Left forelimb (tissue), 1 donor: ENCODE data around the gene THEMIS2.
"Not testable (repeated sequence)": the region's sequence is repeated elsewhere in the genome, so short reads cannot be mapped to it uniquely, and the experiment has no call there.

Experiments used
- DNase-seq: peaks from one replicate; pipeline ENCODE4 v3.0.0-alpha.2; 2018; ENCODE audit warnings: low spot score

The THEMIS2 gene

DNA sequence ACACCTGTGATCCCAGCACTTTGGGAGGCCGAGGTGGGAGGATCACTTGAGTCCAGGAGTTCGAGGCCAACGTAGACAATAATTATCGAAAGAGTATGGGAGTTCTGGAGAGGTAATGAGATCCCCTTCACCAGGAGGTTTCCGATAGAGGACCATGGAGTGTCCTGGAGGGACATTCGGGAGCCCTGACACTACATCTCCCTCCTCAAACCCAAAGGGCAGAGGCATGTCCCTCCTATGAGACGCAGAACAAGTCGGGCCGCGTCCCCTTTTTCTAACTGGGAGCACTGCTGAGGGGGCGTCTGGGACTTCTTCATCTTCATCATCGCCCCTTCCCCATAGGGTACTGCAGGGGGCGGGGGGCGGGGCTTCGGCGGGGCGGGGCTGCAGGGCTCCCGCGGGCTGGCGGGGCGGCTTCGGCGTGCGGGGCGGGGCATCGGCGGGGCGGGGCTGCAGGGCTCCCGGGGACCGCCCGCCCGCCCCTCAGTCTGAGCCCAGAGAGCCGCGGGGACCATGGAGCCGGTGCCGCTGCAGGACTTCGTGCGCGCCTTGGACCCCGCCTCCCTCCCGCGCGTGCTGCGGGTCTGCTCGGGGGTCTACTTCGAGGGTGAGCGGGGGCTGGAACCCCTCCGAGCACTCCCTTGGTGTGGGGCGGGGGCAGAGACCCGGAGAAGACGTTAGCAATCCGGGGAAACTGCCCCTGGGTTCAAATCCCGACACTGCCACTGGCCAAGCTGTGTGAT is at the start of gene THEMIS2:
THEMIS2 (plus strand) TSS at position 486 of the 743 bp plus-strand sequence; CDS start at position 514, 28 bp downstream.
- DNase-seq = no peak

DNA sequence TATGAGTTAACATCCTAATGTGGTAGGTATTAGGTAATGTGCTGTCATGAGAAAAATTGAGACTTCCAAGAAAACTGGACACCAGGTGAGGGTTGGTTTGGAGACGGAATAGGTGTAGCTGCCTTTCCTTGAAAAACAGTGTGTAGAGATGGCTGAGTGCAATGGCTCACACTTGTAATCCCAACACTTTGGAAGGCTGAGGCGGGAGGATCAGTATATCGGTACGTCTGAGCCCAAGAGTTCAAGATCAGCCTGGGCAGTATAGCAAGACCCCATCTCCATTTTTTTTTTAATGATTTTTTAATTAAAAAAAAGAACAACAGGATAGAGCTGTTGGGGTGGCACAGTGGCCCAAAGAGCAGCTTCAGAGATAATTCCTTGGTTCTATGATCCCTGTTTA is 48.6 kb upstream of the THEMIS2 start:
- no peak for DNase-seq

DNA sequence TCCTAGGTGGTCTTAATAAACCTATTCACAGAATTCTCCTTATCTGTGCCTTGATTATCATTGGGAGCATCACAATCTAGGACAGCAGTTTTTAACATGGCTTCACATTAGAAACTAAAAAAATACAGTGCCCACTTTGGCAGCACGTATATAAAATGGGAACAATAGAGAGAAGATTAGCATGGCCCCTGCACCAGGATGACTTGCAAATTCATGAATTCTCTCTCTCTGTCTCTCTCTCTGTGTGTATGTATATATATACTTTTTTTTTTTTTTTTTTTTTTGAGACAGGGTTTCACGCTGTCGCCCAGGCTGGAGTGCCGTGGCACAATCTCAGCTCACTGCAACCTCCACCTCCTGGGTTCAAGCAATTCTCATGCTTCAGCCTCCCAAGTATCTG is 47.9 kb upstream of the THEMIS2 start:
- no peak for DNase-seq

DNA sequence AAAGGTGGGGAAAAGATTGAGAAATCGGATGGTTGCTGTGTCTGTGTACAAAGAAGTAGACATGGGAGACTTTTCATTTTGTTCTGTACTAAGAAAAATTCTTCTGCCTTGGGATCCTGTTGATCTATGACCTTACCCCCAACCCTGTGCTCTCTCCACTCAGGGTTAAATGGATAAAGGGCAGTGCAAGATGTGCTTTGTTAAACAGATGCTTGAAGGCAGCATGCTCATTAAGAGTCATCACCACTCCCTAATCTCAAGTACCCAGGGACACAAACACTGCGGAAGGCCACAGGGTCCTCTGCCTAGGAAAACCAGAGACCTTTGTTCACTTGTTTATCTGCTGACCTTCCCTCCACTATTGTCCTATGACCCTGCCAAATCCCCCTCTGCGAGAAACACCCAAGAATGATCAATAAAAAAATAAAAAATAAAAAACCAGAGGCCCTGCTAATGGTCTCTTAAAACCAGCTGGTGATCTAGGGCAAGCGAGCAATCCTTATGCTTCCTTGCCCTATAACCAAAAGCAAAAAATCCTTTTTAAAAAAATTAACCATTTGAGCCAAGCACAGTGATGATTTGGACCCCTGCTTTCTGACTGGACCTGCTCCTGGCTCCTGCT is 42.9 kb upstream of the THEMIS2 start:
- DNase-seq = not testable (repeated sequence)

DNA sequence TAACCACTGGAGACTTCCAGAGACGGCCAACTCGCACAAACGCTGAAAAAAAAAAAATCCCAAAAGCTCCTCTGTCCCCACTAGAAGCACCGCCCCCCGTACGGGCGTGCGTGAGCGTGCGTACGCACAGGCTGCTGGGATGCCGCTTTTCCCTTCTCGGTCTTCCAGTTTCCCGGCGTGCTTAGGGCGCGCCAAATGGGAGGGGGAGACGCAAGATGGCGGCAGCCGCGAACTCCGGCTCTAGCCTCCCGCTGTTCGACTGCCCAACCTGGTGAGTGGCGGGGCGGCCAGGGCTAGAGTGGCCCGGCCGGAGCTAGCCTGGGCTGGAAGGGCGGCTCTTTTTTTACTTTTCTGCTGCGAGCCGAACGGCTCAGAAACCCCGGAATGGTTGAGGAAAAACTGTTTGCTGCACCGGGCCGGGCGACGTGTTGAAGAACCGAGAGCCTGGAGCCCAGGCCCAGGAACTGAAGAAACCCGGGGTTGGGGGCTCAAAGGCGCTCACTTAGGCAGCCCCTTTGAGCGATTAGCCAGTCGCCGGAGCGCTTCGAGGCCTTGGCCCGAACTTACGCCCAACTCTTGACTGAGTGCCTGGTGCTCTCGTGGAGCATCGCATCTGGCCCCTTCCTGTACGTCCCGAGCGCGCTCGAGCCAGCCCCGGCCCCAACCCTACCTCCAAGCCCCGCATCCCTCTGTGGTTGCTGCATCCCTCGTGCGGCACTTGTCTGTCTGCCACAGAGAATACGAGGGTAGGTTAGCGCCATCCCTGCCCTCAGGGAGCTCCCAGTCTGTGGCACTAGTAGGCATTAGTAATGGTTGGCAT is 41.5 kb upstream of the THEMIS2 start, which contains the start of gene PPP1R8:
PPP1R8 (plus strand) TSS at position 162 of the 820 bp plus-strand sequence; CDS start at position 216, 54 bp downstream.
- DNase-seq = peak; percentile 93

DNA sequence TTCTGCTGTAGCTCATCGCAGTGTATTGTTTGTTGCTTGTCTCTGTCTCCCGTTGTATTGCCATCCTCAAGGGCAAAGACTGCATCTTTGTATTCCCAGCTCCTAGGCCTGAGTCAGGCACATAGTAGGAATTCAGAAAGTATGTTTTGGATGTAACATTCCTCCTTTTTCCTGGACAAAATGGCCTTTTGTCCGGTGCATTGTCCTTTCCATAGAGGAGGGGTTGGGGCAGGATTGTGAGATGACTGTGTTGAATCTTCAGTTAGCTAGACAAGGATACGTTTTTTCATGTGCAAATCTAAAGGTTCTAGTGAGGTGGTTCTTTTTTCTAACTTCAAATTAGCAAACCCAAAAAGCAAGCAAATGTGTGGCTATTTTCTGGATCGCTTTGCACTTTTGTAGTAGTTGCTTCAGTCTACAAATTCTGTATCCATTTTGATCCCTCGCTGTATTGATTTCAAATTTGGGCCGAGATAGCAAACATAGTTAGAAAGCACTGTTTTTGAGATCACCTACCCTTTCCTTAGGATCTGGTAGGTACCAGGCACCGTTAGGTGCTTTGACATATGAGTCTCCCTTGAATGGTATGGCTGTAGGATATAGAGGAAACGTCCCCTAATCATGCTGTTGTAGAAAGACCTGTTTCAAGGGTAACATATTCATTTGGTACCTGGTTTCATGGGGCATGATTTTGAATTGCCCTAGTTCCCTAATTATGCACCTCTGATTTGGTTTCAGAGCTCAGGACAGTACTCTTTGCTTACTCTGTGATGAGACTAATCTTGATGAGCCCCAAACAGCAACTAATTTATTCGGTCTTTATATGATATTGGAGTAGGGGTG is 40.6 kb upstream of the THEMIS2 start:
- DNase-seq = no peak

DNA sequence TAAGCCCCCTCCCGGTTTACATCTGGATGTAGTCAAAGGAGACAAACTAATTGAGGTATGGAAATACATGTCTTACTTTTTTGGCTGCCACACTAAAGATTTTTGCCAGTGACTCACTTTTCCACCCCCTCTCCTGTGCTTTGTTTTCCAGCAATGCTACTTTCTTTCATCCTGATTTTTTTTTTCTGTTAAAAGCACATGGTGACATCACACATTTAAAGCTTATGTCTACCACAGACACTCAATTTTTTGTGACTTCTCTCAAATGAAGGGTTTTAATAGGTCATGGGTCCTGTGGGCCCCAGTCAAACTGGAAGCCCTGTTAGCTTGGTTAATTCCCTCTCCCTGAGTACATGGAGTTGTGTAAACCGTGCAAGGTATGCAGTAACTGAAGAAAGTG is 39.6 kb upstream of the THEMIS2 start:
- DNase-seq = no peak

DNA sequence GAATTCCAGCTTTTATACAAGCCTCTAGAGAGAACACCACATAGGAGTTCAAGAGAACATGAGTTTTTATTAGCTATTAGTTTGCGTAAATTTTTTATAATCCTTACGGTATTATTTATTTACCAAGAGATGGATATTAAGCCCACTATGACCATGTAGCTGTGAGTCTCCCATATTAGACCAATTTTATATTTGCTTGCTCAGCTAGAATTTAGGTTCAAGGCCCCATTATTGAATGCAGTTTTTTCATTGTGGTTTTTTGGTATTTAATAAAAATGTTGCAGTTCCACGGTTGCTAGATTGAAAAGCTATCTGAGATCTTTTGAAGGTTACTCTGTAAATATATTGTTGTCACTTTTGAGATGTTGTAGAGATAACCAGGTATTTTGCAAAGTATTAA is 38.9 kb upstream of the THEMIS2 start:
- no peak for DNase-seq

DNA sequence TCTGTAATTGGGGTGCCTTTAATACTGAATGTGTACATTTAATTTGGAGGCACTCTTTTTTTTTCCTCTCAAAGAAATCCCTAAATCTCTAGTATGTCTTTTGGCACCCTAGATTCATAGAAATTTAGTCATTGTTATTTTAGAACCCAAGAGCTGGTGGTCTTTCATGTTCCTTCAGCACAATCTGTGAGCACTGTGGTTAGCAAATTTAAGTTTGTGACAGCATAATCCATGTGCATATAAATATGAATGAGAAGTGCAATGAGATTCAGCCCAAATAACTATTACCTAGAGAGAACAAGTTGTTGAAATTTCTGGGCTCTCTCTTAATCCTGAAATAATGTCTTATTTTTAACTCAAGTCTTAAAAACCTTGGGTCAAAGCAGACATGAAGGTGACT is 37.3 kb upstream of the THEMIS2 start:
- no peak for DNase-seq

DNA sequence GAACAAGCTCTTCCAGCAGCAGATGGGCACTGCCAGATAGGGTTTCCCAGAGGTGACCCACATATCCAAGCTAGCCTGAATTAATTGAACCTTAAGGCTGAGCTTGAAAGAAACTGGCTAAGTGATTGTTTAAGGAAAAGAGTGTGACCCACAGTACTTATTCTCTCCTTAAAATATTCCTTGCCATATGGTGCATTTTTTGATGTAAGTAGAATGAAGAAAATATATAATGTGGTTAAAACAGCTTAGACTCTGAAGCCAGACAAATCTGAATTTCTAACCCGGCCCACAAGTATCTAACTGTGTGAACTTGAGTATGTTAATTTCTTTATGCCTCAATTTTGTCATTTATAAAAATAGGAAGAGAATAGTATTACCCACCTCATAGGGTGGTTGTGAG is 36.8 kb upstream of the THEMIS2 start:
- DNase-seq = no peak

DNA sequence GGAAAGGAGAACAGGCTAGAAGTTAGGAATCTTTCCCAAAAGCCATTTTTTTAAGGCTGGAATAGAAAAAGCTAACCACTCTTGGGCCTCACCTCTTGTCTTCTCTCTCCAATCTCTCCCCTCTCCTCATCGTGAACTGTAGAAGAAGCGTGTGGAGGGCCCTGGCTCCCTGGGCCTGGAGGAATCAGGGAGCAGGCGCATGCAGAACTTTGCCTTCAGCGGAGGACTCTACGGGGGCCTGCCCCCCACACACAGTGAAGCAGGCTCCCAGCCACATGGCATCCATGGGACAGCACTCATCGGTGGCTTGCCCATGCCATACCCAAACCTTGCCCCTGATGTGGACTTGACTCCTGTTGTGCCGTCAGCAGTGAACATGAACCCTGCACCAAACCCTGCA is 22.4 kb upstream of the THEMIS2 start:
- no peak for DNase-seq

DNA sequence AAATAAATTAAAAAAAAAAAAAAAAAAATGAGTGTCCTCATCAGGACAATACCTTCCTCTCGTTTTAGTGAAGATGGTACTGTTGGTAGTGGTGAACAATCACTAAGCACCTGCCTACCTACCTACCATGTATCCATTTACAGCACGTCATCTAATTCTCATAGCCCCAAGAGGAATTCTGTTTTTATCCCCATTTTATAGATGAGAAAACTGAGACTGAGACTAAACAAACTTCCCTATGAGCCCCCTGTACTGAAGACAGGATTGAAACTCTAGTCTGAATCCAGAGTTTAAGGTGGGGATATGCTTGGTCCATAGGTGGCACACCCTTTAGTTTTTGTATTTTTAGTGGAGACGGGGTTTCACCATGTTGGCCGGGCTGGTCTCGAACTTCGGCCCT is 17.3 kb upstream of the THEMIS2 start:
- no peak for DNase-seq

DNA sequence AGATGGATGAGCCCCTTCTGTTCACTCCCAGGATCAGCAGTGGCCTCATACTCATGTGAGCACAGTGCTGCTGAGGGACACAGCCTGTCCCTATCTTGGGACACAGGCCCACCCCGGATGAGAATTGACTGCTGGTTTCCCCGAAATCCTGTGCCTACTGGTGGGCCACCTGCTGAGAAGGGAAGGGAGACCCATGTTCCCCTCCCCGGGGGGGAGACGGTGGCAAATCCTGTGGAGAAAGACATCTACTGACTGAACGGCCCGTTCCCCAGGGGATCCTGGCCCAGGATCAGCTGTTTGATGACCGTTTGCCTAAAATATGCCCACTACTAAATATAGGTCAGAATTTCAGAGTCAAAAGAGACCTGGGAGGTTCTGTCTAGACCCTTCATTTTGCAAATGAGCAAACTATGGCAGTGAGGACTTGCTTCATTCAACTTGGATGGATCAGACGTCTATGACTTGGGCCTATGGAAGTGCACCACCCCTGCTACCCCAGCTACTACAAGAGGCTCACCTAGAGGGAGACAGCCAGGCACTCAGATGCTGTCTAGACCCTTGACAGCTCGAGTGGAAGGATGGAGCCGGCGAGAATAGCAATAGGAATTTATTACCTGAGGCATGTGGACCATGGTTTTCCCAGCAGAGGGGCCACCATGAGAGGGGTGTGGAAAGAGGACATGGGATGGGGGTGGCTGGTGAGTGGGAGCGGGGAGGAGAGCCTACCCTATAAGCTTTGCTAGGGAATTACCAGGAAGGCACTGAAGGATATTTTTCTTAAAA is 15.6 kb upstream of the THEMIS2 start:
- DNase-seq = no peak

DNA sequence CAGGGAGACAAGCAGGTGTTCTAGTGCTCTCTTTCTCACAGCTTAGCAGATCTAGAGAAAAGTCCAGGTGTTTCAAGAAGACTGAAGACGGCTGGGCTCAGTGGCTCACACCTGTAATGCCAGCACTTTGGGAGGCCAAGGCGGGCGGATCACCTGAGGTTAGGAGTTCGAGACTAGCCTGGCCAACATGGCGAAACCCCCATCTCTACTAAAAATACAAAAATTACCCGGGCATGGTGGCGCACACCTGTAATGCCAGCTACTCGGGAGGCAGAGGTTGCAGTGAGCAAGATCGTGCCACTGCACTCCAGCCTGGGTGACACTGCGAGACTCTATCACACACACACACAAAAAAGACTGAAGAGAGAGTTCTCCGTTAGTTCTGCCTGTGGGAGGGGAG is 14.8 kb upstream of the THEMIS2 start:
- DNase-seq = not testable (repeated sequence)

DNA sequence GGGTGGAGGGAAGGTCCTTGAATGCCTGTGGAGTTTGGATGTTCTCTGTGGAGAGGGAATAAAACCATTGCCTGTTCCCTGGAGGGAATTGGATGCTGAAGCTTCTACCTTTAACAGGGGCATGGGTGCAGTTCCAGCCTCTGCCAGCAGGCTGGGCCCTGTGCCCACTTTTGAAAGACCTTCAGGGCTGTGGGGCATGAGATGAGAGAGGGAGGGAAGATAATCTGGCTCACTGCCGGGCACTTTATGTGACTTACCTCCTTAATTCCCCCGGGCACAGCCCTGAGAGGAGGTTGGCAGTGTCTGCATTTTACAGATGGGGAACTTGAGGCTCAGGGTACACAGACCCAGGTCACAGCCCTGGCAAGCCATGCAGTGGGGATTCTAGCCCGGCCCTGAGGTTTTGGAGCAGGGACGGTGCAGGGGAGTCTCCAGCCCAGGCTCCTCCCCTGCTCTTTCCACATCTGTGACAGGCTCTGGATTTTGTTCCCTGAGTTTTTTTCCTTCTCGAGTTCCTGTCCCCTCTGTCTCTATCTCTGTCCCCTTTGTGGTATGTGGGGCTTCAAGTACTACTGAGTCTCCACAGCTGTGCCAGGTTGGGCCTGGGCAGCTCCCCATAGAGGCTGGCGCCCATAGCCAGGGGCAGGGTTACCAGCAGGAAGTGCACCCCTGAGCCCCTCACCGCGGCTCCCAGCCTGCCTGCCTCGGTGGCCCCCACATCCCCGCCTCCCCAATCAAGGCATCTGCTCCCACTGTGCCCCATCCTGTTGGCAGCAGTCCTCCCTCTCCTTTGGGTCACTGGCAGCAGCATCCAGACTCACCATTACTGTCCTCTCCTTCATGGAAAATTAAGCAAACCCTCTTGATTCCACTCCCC is 14.0 kb upstream of the THEMIS2 start:
- DNase-seq = no peak

DNA sequence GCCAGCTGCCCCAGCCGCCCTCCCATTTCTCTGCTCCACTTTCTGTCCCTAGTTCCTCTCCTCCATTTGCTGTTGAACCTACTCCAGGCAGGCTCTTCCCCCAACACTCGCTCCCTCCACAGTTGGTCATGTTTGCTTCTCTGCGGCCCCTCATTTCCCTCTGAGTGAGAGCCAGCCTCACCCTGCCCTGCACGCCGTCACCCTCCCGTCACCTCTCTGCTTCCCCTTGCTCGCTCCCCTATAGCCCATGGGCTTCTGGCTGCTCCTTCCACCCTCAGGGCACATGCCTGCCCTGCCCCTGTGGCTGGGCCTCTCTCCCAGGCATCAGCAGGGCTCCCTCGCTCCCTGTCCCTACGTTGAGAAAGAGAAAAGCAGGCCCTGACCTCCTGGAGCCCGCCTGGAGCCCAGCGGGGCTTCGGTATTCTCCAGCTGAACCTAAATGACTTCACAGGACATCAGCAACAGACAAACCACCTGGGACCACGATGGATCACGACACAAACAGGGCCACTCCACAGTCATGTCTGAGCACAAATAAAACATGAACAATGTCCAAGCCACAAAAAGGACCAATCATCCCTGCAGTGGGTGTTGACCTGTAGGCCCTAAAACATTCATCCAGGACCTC is 13.3 kb upstream of the THEMIS2 start:
- no peak for DNase-seq

DNA sequence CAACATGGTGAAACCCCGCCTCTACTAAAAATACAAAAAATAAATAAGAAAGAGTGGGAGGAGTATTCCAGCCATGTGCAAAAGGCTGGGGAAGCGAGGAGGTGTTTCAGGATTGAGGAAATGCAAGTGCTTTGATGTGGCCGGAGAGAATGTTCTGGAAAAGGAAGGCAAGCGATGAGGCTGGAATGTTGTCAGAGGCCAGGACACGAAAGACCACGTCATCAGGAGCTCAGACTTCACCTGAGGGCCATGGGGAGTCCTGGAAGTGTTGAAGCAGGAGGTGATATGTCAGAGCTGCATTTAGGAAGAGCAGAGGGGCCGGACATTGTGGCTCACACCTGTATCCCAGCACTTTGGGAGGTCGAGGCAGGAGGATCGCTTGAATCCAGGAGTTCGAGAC is 10.9 kb upstream of the THEMIS2 start:
- DNase-seq = no peak

DNA sequence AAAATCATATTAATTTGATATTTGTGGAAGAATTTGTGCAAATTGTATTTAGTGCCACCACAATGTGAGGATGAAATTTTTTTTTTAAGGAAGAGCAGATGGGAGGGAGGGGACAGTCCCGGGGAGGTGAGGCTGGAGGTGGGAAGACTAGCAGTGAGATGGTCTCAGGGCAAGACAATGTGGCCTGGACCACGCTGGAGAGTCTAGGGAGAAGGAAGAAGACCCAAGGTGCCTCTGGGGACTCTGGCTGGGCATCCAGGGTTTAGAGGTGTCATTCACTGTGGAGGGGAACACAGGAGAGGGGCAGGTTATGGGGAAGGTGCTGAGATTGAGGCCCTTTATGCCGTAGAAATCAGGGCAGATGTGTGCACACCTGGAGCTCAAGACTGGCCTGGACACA is 10.3 kb upstream of the THEMIS2 start:
- no peak for DNase-seq

DNA sequence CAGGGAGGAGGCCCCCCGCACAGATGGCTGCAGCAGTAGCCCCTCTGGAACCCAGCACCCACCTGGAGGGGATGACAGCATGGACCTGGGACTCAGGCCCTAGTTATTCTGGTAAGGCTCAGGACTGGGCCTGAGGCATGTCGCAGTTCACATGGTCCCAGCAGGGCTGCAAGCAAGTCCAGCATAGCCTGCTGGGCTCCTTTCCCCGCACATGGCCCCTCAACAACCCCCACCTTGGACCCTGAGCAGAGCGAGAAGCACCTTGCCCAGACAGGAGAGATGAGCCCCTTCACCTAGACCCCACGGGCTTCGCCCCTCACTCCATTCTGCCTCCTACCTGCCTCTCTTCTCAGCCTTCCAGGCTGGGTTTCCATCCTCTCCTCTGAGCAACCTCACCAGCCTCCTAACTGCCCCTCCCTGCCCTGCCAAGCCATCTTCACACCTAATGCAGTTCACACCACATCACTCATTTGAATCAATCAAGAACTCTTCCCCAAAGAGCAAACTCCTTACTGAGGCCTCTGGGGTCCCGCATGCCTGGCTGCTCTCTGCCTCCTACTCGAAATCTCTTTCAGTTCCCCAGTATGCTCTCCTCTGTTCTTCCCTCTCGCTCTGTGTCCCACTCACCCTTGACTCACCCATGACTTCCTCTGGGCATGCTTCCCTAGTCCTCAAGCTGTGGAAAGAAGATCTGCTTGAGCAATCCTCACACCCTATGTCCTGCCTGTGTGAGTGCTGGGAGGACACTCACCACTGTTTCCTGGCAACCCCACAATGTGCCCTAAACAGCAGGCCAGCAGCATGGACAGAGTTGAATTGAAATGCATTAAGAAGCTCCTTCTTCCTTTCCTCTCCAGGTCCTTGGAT is 9.4 kb upstream of the THEMIS2 start:
- no peak for DNase-seq
